Chondrocyte (in vitro differentiated cells): Measurements from ENCODE around the gene CXCR5. TPM values are rescaled to one million over a fixed set of nuclear protein-coding genes. Genes with fewer than 3 reads are reported as not detected.

Experiments
- DNase-seq: peaks from one replicate; pipeline ENCODE4 v3.0.0; 2021; ENCODE audit warnings: mixed read lengths, low spot score
- H3K27ac Mint-ChIP-seq: one replicate; pipeline ENCODE4 v1.8.0; 2021; ENCODE audit warnings: mild to moderate bottlenecking, moderate library complexity, mixed read lengths; ENCODE audit not compliant: unreplicated experiment
- H3K27me3 Mint-ChIP-seq: 2 replicates; pipeline ENCODE4 v1.8.0; 2021; ENCODE audit warnings: low read depth, mixed read lengths
- H3K36me3 Mint-ChIP-seq: 2 replicates; pipeline ENCODE4 v1.8.0; 2021; ENCODE audit warnings: low read depth, mixed read lengths
- H3K4me1 Mint-ChIP-seq: 2 replicates; pipeline ENCODE4 v1.8.0; 2021; ENCODE audit warnings: low read depth, mild to moderate bottlenecking, mixed read lengths
- H3K4me3 Mint-ChIP-seq: one replicate; pipeline ENCODE4 v1.8.0; 2021; ENCODE audit warnings: mild to moderate bottlenecking, moderate library complexity, mixed read lengths; ENCODE audit not compliant: unreplicated experiment
- H3K9me3 Mint-ChIP-seq: 2 replicates; pipeline ENCODE4 v1.8.0; 2021; ENCODE audit warnings: low read depth, mixed read lengths
- total RNA-seq: library from RNA; stranded (reverse); gene quantifications from 3 replicates; pipeline ENCODE4 v1.2.1, GENCODE V29; 2021
- TF ChIP-seq, protein P1 (sequence below): fragments of 200-600 bp; sonication (generic); IDR thresholded peaks from 2 replicates; pipeline ENCODE4 v1.5.0; 2021; ENCODE audit warnings: antibody characterized with exemption, mild to moderate bottlenecking, moderate library complexity

CXCR5 gene
- total RNA-seq, 1 donor from 2014 or later = 0.07 TPM

DNA sequence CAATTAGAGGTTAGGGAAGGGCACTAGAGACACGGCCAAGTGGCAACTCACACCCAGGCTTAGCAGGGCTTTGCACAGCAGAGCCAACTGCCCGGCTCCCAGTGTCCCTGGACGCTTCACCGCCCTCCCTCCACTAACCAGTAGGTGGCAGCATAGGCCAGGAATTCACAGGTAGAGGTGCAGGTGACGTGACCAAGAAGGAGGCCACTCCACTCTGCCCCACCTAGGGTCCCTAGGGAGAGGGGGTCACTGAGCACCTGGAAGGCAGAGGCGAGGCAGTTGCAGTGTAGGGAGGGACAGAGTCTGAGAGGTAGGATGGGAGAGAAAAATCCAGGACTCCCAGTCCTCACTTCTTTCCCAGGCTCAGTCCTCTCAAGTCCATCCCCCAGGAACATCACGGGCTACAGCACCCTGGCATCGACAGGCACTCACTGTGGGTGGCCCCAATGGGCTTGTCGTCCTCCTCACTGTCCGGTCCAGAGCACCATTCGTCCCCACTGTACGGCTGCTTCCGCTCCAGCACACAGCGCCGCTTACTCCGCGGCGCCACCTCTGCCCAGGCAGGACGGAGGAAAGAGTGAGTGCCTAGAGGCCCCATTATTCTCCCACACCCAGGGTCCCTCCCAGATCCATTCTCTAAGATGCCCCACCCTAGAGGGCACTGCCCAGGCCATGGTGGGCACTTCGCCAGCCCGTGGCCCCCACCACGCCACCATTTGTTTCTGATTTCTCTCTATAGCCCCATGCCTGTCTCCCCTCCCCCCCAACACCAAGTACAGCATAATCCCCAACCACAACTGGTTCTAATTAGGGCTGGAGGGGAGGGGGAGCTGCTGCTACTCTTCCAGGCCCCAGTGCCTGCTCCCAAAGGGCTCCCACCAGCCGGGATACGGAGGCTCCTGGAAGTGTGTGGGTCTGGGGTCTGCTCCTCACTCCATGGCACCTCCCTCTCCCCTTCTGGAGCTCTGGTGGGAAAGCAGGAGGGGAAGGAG, 23.7 kb downstream of the CXCR5 start:
- H3K4me3 Mint-ChIP-seq = peak overlapping the region; percentile 44
- no peaks in the 10 kb centered on the region for H3K9me3 Mint-ChIP-seq

DNA sequence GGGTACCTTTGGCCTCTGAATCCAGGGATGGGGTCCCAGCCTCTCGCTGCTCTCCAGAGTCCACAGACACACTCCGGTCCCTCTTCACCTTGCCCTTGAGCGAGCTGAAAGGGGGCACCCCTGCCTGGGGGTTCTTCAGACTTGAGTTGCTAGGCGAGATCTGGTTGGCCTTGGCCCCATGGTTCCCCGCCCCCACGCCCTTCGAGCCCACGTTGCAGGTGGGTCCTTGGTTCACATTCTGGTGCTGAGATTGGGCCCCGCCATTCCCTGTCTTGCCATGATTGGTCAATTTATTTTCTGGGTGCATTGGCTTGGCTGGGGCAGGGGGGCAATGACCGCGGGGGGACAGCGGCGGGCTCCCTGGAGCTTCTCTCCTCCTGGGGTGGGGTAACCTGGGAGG, 24.6 kb downstream of the CXCR5 start:
- TF ChIP-seq, protein P1, sequence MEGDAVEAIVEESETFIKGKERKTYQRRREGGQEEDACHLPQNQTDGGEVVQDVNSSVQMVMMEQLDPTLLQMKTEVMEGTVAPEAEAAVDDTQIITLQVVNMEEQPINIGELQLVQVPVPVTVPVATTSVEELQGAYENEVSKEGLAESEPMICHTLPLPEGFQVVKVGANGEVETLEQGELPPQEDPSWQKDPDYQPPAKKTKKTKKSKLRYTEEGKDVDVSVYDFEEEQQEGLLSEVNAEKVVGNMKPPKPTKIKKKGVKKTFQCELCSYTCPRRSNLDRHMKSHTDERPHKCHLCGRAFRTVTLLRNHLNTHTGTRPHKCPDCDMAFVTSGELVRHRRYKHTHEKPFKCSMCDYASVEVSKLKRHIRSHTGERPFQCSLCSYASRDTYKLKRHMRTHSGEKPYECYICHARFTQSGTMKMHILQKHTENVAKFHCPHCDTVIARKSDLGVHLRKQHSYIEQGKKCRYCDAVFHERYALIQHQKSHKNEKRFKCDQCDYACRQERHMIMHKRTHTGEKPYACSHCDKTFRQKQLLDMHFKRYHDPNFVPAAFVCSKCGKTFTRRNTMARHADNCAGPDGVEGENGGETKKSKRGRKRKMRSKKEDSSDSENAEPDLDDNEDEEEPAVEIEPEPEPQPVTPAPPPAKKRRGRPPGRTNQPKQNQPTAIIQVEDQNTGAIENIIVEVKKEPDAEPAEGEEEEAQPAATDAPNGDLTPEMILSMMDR = no peak
- Mint-ChIP-seq H3K36me3 (peaks cover 11% of the 10 kb centered on the region), H3K27ac (peak overlapping the region; percentile 92), H3K27me3 (no peaks in the 10 kb centered on the region), H3K9me3 (no peaks in the 10 kb centered on the region), H3K4me1 (peaks cover 59% of the 10 kb centered on the region), H3K4me3 (no peak overlapping the region)
- peak; percentile 76 for DNase-seq

More for the DNA sequence above, 23.7 kb downstream of the CXCR5 start:
- H3K36me3 Mint-ChIP-seq = peaks cover 11% of the 10 kb centered on the region
- H3K27me3 Mint-ChIP-seq = no peaks in the 10 kb centered on the region
- TF ChIP-seq, protein P1 = peak; percentile 95
- H3K27ac Mint-ChIP-seq = peak overlapping the region; percentile 92
- H3K4me1 Mint-ChIP-seq = peaks cover 50% of the 10 kb centered on the region
- DNase-seq = peak; percentile 92

DNA sequence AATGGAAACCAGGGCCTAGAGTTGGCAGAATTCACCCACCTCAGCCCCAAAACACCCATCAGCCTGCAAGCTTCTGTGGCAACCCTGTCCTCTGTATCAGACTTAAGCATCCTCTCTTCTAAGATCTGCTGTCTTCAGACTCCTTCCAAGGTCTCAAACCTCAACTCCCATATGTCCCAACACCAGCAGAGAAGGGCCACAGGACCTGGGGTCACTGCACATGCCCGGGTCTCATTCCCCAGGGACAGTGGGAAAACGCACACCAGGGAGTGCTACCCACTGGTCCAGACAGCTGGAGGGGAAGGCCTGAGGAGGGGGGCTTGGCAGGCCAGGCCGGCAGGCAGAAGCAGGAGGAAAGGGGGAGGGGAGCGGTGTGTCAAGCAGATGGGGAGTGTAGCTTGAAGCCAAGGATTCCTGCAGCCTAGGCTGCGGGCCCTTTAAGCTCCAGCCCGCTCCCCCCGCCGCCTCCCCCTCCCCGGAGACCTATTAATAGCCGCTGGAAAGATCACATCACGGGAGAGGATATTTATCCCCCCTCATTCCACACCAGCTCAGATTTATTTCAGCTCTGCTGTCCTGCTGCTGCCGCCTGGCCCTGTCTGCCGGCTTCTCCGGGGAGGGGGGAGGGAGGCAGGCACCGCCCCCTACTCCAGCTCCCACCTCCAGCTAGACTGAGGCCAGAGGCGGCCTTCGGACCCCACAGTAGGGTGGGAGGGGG, 25.4 kb downstream of the CXCR5 start:
- peaks cover 66% of the 10 kb centered on the region for H3K4me1 Mint-ChIP-seq
- peak overlapping the region; percentile 97 for H3K27ac Mint-ChIP-seq
- H3K27me3 Mint-ChIP-seq = no peaks in the 10 kb centered on the region
- H3K9me3 Mint-ChIP-seq = no peaks in the 10 kb centered on the region
- DNase-seq = peak; percentile 85
- peaks cover 11% of the 10 kb centered on the region for H3K36me3 Mint-ChIP-seq
- TF ChIP-seq, protein P1 = peak; percentile 13
- H3K4me3 Mint-ChIP-seq = peak overlapping the region; percentile 69

DNA sequence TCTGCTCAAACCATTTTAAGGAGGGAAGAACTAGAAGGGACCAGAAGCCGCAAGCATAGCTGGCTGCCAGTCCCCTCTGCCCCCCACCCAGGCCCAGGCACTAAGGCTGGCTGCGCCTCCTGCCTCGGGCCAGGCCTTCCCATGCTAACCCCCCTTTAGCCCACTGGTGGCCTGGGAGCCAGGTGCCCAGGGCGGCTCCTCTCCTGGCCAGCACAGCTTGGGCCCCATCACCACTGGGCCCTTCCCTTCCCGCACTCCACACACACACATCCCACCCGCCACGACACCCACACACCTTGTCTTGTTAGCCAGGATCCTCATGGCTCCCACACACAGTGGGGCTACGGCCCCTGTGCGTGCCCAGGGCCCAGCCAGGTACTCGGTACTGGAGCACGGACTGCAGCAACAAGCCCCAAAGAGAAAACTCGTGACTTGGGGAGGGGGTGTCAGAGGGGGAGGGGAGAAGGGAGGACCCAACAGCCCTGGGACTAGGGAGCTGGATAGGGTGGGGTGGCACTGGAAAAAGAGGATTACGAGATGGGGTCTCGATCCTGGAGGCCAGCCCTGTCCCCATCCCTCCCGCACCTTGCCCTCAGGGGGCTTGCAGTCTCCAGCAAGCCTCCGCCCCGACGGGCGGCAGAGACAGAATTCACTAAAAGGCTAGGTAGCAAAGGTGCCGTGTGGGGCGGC, 26.1 kb downstream of the CXCR5 start:
- Mint-ChIP-seq H3K4me3 (peak overlapping the region; percentile 69), H3K9me3 (no peaks in the 10 kb centered on the region), H3K27ac (peak overlapping the region; percentile 97), H3K27me3 (no peaks in the 10 kb centered on the region), H3K36me3 (peaks cover 10% of the 10 kb centered on the region), H3K4me1 (peaks cover 73% of the 10 kb centered on the region)
- peak; percentile 81 for DNase-seq
- TF ChIP-seq, protein P1 = no peak
